Measurements from ENCODE around the gene GLI2. TPM values are rescaled to one million over a fixed set of nuclear protein-coding genes. Genes with fewer than 3 reads are reported as not detected.

GLI2 gene
- total RNA-seq, 2 experiments from 2014 or later, result not detected

GRCh38 chr2:120715353-120715752 is 20.3 kb upstream of the GLI2 start:
- no peak for DNase-seq (ENCODE audit: low spot score)
- H3K36me3 ChIP-seq (ENCODE audit: insufficient read depth, low read length), result no peaks in the 10 kb centered on the region
- CTCF ChIA-PET (ENCODE audit: unreplicated experiment), result no interaction called here
- no peaks in the 10 kb centered on the region for H3K9me3 ChIP-seq (ENCODE audit: low read length)
- no peaks in the 10 kb centered on the region for H3K4me1 ChIP-seq (ENCODE audit: insufficient read depth, low read length, poor library complexity, severe bottlenecking)
- no peak overlapping the region for H3K4me2 ChIP-seq (ENCODE audit: low read length)
- no peak overlapping the region for H3K27ac ChIP-seq (ENCODE audit: low read depth, low read length, poor library complexity, severe bottlenecking)
- intact Hi-C loops (cut with micrococcal nuclease; ENCODE audit: unreplicated experiment), result no loop called here
- no peak overlapping the region for H2AFZ ChIP-seq (ENCODE audit: low read length)
- POLR2A ChIA-PET, result no interaction called here
- H3K79me2 ChIP-seq (ENCODE audit: insufficient read depth, low read depth, low read length), result no peaks in the 10 kb centered on the region
- no peak overlapping the region for H3K4me3 ChIP-seq (ENCODE audit: low read depth, low read length, poor library complexity, severe bottlenecking)
- no TSS peak for BruUV-seq (replicated peaks)
- no peaks in the 10 kb centered on the region for H4K20me1 ChIP-seq (ENCODE audit: insufficient read depth, low read length)
- no peaks in the 10 kb centered on the region for H3K9me2 ChIP-seq (ENCODE audit: insufficient read depth, low read length)
- TF ChIP-seq EZH2phosphoT487 (IDR thresholded peaks at IDR 0.05; ENCODE audit: borderline replicate concordance, low read depth, low read length), result no peak
- no peak for TF ChIP-seq CTCF (conservative IDR thresholded peaks at IDR 0.05; ENCODE audit: low read length)

GRCh38 chr2:120715941-120716340 is 19.7 kb upstream of the GLI2 start:
- CTCF ChIA-PET (ENCODE audit: unreplicated experiment), result no interaction called here
- DNase-seq (ENCODE audit: low spot score), result no peak
- no peaks in the 10 kb centered on the region for H3K9me2 ChIP-seq (ENCODE audit: insufficient read depth, low read length)
- H2AFZ ChIP-seq (ENCODE audit: low read length), result no peak overlapping the region
- no peak overlapping the region for H3K4me2 ChIP-seq (ENCODE audit: low read length)
- H3K9me3 ChIP-seq (ENCODE audit: low read length), result no peaks in the 10 kb centered on the region
- H3K4me3 ChIP-seq (ENCODE audit: low read depth, low read length, poor library complexity, severe bottlenecking), result no peak overlapping the region
- intact Hi-C loops (cut with micrococcal nuclease; ENCODE audit: unreplicated experiment), result no loop called here
- POLR2A ChIA-PET, result no interaction called here
- no peaks in the 10 kb centered on the region for H3K79me2 ChIP-seq (ENCODE audit: insufficient read depth, low read depth, low read length)
- H3K4me1 ChIP-seq (ENCODE audit: insufficient read depth, low read length, poor library complexity, severe bottlenecking), result no peaks in the 10 kb centered on the region
- no TSS peak for BruUV-seq (replicated peaks)
- H3K27ac ChIP-seq (ENCODE audit: low read depth, low read length, poor library complexity, severe bottlenecking), result no peak overlapping the region
- H4K20me1 ChIP-seq (ENCODE audit: insufficient read depth, low read length), result no peaks in the 10 kb centered on the region
- TF ChIP-seq CTCF (conservative IDR thresholded peaks at IDR 0.05; ENCODE audit: low read length) (no peak), EZH2phosphoT487 (IDR thresholded peaks at IDR 0.05; ENCODE audit: borderline replicate concordance, low read depth, low read length) (no peak)
- H3K36me3 ChIP-seq (ENCODE audit: insufficient read depth, low read length), result no peaks in the 10 kb centered on the region

GRCh38 chr2:120716641-120717585 is 18.8 kb upstream of the GLI2 start:
- H3K4me3 ChIP-seq (ENCODE audit: low read depth, low read length, poor library complexity, severe bottlenecking), result no peak overlapping the region
- intact Hi-C loops (cut with micrococcal nuclease; ENCODE audit: unreplicated experiment), result no loop called here
- H2AFZ ChIP-seq (ENCODE audit: low read length), result no peak overlapping the region
- H3K27ac ChIP-seq (ENCODE audit: low read depth, low read length, poor library complexity, severe bottlenecking), result no peak overlapping the region
- ChIA-PET POLR2A (no interaction called here), CTCF (ENCODE audit: unreplicated experiment) (no interaction called here)
- H3K9me2 ChIP-seq (ENCODE audit: insufficient read depth, low read length), result no peaks in the 10 kb centered on the region
- no TSS peak for BruUV-seq (replicated peaks)
- H4K20me1 ChIP-seq (ENCODE audit: insufficient read depth, low read length), result no peaks in the 10 kb centered on the region
- H3K79me2 ChIP-seq (ENCODE audit: insufficient read depth, low read depth, low read length), result no peaks in the 10 kb centered on the region
- no peak for DNase-seq (ENCODE audit: low spot score)
- H3K4me2 ChIP-seq (ENCODE audit: low read length), result no peak overlapping the region
- H3K4me1 ChIP-seq (ENCODE audit: insufficient read depth, low read length, poor library complexity, severe bottlenecking), result no peaks in the 10 kb centered on the region
- no peaks in the 10 kb centered on the region for H3K36me3 ChIP-seq (ENCODE audit: insufficient read depth, low read length)
- TF ChIP-seq EZH2phosphoT487 (IDR thresholded peaks at IDR 0.05; ENCODE audit: borderline replicate concordance, low read depth, low read length) (no peak), CTCF (conservative IDR thresholded peaks at IDR 0.05; ENCODE audit: low read length) (no peak)
- H3K9me3 ChIP-seq (ENCODE audit: low read length), result no peaks in the 10 kb centered on the region
